ENCODE measurements around the gene ETV3L. TPM values are rescaled to one million over a fixed set of nuclear protein-coding genes. Genes with fewer than 3 reads are reported as not detected.
"Not testable (repeated sequence)": the region's sequence is repeated elsewhere in the genome, so short reads cannot be mapped to it uniquely, and the experiment has no call there.

The ETV3L gene
- total RNA-seq, 2 experiments from 2014 or later = not detected

DNA sequence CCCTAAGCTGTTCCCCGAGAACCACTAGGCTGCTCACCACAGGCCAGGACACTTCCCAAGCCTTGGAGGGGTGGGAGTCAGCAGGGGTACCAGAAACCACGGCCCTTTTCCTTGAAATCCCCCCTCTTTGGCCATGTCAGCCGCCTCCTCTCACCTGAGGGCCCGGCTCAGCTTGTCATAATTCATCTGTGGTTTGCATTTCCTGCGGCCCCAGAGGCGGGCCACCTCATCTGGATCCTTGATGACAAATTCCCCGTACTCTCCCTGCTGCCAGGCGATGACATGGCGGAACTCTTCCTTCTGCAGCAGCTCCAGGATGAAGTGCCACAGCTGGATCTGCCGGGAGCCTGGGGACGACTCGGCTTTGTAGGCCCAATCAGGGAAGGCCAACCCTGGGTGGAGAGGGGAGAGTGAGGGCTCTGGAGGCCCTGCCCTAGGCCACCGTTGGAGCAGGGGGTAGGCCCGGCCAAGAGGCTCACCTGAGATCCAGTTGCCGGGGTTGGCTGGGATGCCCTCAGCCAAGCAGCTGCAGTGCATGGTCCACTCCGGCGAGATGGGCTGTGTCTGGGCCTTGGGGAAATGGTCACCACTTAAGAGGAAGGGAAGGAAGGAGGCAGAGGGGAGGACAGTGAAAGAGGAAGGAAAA is 498 bp downstream of the ETV3L start:
- H3K9me3 Mint-ChIP-seq (ENCODE audit: insufficient read depth); H3K4me1 Mint-ChIP-seq (ENCODE audit: low read depth); H3K4me3 Mint-ChIP-seq; ATAC-seq; DNase-seq; H3K27ac Mint-ChIP-seq; POLR2A ChIA-PET; H3K36me3 Mint-ChIP-seq (ENCODE audit: low read depth): not testable (repeated sequence)
- H3K27me3 Mint-ChIP-seq (ENCODE audit: low read depth) = peaks cover 13% of the 10 kb centered on the region
- CTCF ChIA-PET = interaction anchor here (1.0 to 1.5 kb wide), 3 partner anchors 9 to 58 kb away, joined by 3 to 11 read pairs (median 4); no protein-coding TSS in a partner anchor

DNA sequence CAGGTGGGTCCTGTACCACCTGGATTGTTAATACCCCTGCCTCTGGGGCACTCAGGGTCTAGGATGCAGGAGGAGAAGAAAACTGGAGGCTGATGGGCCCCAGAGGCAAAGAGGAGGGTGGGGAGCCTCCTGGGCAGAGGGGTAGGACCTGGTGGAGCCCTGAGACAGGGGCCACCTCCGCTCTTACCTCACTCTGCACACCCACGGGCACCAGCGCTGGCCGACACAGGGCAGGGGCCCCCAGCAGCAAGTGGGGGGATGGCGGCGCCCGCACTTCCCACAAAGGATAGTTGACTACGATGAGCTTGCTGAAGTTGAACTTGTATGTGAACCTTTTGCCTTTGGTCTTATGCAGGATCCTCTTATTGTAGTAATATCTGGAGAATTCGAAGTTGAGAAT is 1.1 kb downstream of the ETV3L start:
- Mint-ChIP-seq H3K4me1 (ENCODE audit: low read depth) (peaks cover 3% of the 10 kb centered on the region), H3K27ac (no peak overlapping the region), H3K9me3 (ENCODE audit: insufficient read depth) (no peaks in the 10 kb centered on the region), H3K4me3 (no peak overlapping the region), H3K27me3 (ENCODE audit: low read depth) (peaks cover 10% of the 10 kb centered on the region), H3K36me3 (ENCODE audit: low read depth) (no peaks in the 10 kb centered on the region)
- DNase-seq = no peak
- no peak for ATAC-seq
- POLR2A ChIA-PET = no interaction called here
- CTCF ChIA-PET = interaction anchor here (1.5 kb wide), 2 partner anchors 8 to 58 kb away, joined by 4 to 11 read pairs; no protein-coding TSS in a partner anchor

DNA sequence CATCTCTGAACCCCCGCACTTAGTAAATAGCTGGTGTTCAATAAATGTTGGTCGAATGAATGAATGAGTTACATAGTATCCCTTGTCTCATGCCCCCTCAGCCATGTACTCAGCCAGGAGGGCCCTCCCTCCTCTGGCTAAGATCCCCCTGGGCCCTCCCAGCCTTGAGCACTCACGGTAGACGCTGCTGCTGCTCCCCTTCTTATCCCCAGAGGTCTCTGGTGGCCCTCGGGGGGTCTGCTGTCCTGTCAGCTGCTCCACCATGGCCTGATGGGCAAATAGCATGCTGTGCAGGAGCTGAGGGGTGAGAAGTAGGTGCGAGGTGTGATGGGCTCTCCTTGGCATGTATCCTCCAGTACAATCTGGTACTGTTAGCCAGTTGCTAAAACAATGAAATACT is 1.9 kb downstream of the ETV3L start:
- POLR2A ChIA-PET = no interaction called here
- no peak for ATAC-seq
- Mint-ChIP-seq H3K36me3 (ENCODE audit: low read depth) (no peaks in the 10 kb centered on the region), H3K9me3 (ENCODE audit: insufficient read depth) (no peaks in the 10 kb centered on the region), H3K4me3 (no peak overlapping the region), H3K27ac (no peak overlapping the region), H3K27me3 (ENCODE audit: low read depth) (peaks cover 6% of the 10 kb centered on the region), H3K4me1 (ENCODE audit: low read depth) (peaks cover 3% of the 10 kb centered on the region)
- CTCF ChIA-PET = interaction anchor here (1.2 to 3.6 kb wide), 2 partner anchors 10 to 59 kb away, joined by 3 to 16 read pairs; no protein-coding TSS in a partner anchor
- DNase-seq = no peak

DNA sequence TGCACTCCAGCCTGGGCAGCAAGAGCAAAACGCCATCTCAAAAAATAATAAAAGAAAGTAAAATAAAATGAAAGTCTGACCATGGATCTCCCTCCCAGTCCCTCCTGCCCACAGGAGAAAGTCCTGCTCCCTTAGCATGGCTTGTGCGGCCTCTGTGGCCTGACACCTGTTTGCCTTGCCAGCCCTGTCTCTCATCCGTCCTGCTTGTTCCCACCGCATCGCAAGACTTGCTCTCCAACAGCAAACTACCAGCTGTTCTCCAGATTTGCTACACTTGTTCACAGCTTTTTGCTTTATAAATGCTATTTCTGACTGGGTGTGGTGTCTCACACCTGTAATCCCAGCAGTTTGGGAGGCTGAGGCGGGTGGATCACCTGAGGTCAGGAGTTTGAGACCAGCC is 2.7 kb downstream of the ETV3L start:
- no peak for ATAC-seq
- no peaks in the 10 kb centered on the region for H3K36me3 Mint-ChIP-seq (ENCODE audit: low read depth)

DNA sequence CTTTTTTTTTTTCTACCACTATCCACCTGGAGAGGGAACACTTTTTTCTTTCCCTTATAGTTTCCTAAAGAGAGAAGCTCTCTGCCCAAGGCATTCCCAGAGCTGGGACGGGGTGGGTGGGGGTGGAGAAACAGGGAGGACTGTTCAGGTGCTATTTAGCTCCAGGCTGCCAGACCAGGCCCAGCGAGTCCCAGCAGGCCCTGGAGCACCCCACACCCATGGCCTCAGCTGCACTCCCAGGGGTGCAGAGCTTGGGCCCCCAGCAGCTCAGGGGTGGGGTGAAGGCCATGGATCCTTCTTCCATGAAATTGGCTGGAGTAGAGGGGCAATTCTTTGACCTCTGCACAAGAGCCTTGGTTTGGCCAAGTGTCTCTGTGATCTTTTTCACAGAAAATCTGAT is 4.1 kb downstream of the ETV3L start:
- Mint-ChIP-seq H3K4me3 (no peak overlapping the region), H3K9me3 (ENCODE audit: insufficient read depth) (no peaks in the 10 kb centered on the region), H3K36me3 (ENCODE audit: low read depth) (no peaks in the 10 kb centered on the region), H3K27ac (no peak overlapping the region), H3K4me1 (ENCODE audit: low read depth) (peaks cover 3% of the 10 kb centered on the region), H3K27me3 (ENCODE audit: low read depth) (peaks cover 2% of the 10 kb centered on the region)
- DNase-seq (no peak), ATAC-seq (no peak)
- ChIA-PET POLR2A (no interaction called here), CTCF (interaction anchor here (3.6 kb wide), 1 partner anchor 61 kb away, joined by 16 read pairs; no protein-coding TSS in a partner anchor)

More for the DNA sequence above, 2.7 kb downstream of the ETV3L start:
- Mint-ChIP-seq H3K4me1 (ENCODE audit: low read depth) (peaks cover 3% of the 10 kb centered on the region), H3K27ac (no peak overlapping the region), H3K9me3 (ENCODE audit: insufficient read depth) (no peaks in the 10 kb centered on the region), H3K27me3 (ENCODE audit: low read depth) (peaks cover 2% of the 10 kb centered on the region), H3K4me3 (no peak overlapping the region)
- CTCF ChIA-PET = interaction anchor here (1.2 to 3.6 kb wide), 2 partner anchors 9 to 60 kb away, joined by 3 to 16 read pairs; no protein-coding TSS in a partner anchor
- no peak for DNase-seq
- POLR2A ChIA-PET = no interaction called here

DNA sequence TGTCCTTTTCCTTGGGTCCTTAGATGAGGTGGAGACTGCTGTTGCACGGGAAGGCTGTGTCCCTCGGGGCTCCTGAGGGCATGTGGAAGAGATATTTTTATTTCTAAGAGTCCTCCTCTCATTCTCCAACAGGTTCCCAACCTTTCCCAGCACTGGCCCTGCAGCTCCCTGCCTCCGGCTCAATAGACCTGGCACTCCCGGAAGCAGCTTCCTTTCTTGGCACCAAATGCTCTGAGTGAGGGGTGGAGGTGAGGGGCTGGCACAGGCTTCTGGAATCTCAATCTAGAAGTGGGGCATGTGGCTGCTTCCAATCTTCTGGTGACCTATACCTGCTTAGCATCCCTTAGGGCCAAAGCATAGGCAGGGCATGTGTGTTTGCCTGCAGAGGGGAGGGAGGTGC is 4.5 kb downstream of the ETV3L start:
- POLR2A ChIA-PET = no interaction called here
- H3K36me3 Mint-ChIP-seq (ENCODE audit: low read depth) = no peaks in the 10 kb centered on the region
- CTCF ChIA-PET = interaction anchor here (3.6 kb wide), 1 partner anchor 62 kb away, joined by 16 read pairs; no protein-coding TSS in a partner anchor

DNA sequence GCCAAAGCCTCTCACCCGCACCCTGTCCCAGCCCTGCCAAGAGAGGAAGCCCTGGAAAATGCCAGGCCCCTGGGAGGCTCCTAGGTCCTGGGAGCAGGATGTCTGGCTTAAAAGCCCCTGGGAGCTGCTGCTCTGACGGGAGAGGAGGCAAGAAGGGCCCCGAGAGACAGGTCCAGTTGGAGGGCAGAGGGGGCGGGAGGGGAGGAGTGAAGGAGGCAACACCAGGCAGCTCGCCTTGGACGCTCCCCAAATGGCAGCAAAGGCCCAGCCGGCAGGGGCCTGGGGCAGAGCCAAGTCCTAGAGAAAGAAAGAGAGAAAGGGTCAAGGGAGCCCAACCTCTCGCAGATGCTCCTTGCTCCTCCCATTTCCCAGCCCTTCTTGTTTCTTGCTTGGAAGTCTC is 6.8 kb downstream of the ETV3L start:
- ChIA-PET POLR2A (no interaction called here), CTCF (interaction anchor here (1.9 kb wide), 1 partner anchor 68 kb away, joined by 4 read pairs; no protein-coding TSS in a partner anchor)
- no peak overlapping the region for H3K27ac Mint-ChIP-seq
- no peaks in the 10 kb centered on the region for H3K9me3 Mint-ChIP-seq (ENCODE audit: insufficient read depth)
- peaks cover 2% of the 10 kb centered on the region for H3K27me3 Mint-ChIP-seq (ENCODE audit: low read depth)
- no peaks in the 10 kb centered on the region for H3K4me1 Mint-ChIP-seq (ENCODE audit: low read depth)
- ATAC-seq = no peak
- DNase-seq = no peak
- H3K36me3 Mint-ChIP-seq (ENCODE audit: low read depth) = no peaks in the 10 kb centered on the region
- H3K4me3 Mint-ChIP-seq = no peak overlapping the region

More for the DNA sequence above, 4.5 kb downstream of the ETV3L start:
- no peak overlapping the region for H3K27ac Mint-ChIP-seq
- H3K4me3 Mint-ChIP-seq = no peak overlapping the region
- DNase-seq (no peak), ATAC-seq (no peak)
- peaks cover 3% of the 10 kb centered on the region for H3K4me1 Mint-ChIP-seq (ENCODE audit: low read depth)
- H3K27me3 Mint-ChIP-seq (ENCODE audit: low read depth) = peaks cover 2% of the 10 kb centered on the region
- H3K9me3 Mint-ChIP-seq (ENCODE audit: insufficient read depth) = no peaks in the 10 kb centered on the region

DNA sequence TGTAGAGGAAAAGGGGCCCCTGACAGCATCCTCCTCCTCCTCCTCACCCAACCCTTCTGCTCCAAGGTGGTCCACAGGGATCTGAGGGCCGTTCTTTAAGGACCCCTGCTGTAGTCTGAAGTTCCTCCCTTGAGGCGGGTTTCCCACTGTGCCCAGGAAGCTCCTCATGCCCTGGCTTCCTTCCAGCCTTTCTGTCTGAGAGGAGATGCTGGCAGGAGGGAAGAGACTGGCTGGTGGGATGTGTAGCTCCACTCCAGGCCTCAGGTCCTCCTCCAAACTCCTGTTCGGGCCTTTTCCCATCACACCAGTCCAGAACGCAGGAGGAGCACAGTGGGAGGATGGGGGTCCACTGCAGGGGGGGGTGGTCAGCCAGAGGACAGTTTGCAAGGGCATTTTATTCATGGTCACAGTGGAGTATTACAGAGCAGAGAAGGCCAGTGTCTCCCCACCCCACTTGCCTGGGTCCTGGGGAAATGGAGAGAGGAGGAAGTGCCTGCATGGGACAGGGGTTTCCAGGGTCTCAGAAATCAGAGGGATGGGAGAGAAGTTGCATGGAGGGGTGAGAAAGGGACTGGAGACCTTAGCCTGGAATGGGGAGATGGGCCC is 7.8 kb downstream of the ETV3L start:
- no peak overlapping the region for H3K4me3 Mint-ChIP-seq
- H3K27me3 Mint-ChIP-seq (ENCODE audit: low read depth) = peaks cover under 1% of the 10 kb centered on the region
- no peaks in the 10 kb centered on the region for H3K36me3 Mint-ChIP-seq (ENCODE audit: low read depth)
- no peaks in the 10 kb centered on the region for H3K4me1 Mint-ChIP-seq (ENCODE audit: low read depth)
- no peak overlapping the region for H3K27ac Mint-ChIP-seq
- ATAC-seq = no peak
- no peak for DNase-seq
- CTCF ChIA-PET = interaction anchor here (1.9 to 8.8 kb wide), 7 partner anchors 11 to 70 kb away, joined by 18 to 470 read pairs (median 42); no protein-coding TSS in a partner anchor
- POLR2A ChIA-PET = no interaction called here
- H3K9me3 Mint-ChIP-seq (ENCODE audit: insufficient read depth) = no peaks in the 10 kb centered on the region

DNA sequence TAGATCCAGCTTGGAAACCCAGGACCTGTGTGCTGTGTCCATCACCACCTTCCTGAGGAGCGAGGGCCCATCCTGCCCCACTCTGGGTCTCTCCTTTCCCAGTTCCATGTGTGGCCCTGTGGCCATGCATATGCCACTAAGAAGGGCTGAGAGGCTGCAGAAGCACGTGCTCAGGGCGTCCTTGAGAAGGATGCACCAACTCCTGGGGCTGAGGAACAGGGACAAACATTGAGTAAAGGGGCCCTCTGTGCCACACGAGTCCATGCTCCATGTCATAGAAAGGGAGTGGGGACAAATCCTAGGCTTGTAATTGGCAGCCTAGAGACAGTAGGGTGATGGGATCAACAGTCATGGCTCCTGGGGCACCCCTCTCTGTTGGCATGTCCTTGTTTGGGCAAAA is 8.4 kb downstream of the ETV3L start:
- Mint-ChIP-seq H3K4me1 (ENCODE audit: low read depth) (no peaks in the 10 kb centered on the region), H3K4me3 (no peak overlapping the region), H3K27me3 (ENCODE audit: low read depth) (no peaks in the 10 kb centered on the region), H3K36me3 (ENCODE audit: low read depth) (no peaks in the 10 kb centered on the region), H3K9me3 (ENCODE audit: insufficient read depth) (no peaks in the 10 kb centered on the region), H3K27ac (no peak overlapping the region)
- POLR2A ChIA-PET = interaction anchor here (1.6 kb wide), 1 partner anchor 65 kb away, joined by 18 read pairs; no protein-coding TSS in a partner anchor
- DNase-seq (no peak), ATAC-seq (no peak)
- CTCF ChIA-PET = interaction anchor here (1.6 to 8.8 kb wide), 11 partner anchors 8 to 70 kb away, joined by 4 to 470 read pairs (median 27); partner anchors contain the start of gene ETV3L

DNA sequence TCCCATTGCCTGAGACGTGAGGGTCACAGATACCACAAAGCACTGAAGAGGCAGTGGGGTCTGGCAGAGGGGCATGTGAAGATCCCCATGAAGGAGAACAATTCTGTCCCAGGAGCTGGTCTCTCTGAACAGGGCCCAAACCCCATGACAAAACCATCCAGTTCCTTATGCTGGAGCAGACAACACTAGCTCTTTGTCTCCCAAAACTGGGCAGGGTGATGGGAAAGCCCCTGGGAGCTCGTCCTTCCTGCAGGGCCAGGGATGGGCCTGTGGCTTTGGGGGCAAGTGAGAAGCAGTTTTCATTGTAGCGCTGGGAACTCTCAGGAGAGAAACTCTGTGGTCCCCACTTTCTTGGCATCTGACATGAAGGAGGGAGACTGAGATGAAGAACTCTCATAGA is 8.8 kb downstream of the ETV3L start:
- no peak overlapping the region for H3K4me3 Mint-ChIP-seq
- no peaks in the 10 kb centered on the region for H3K36me3 Mint-ChIP-seq (ENCODE audit: low read depth)
- POLR2A ChIA-PET = interaction anchor here (1.6 kb wide), 1 partner anchor 65 kb away, joined by 18 read pairs; no protein-coding TSS in a partner anchor
- CTCF ChIA-PET = interaction anchor here (0.6 to 8.8 kb wide), 22 partner anchors 8 to 573 kb away, joined by 3 to 470 read pairs (median 10); partner anchors contain the start of genes ETV3 and ETV3L
- H3K27ac Mint-ChIP-seq = no peak overlapping the region
- no peaks in the 10 kb centered on the region for H3K27me3 Mint-ChIP-seq (ENCODE audit: low read depth)
- DNase-seq = no peak
- H3K4me1 Mint-ChIP-seq (ENCODE audit: low read depth) = no peaks in the 10 kb centered on the region
- no peaks in the 10 kb centered on the region for H3K9me3 Mint-ChIP-seq (ENCODE audit: insufficient read depth)
- ATAC-seq = no peak

DNA sequence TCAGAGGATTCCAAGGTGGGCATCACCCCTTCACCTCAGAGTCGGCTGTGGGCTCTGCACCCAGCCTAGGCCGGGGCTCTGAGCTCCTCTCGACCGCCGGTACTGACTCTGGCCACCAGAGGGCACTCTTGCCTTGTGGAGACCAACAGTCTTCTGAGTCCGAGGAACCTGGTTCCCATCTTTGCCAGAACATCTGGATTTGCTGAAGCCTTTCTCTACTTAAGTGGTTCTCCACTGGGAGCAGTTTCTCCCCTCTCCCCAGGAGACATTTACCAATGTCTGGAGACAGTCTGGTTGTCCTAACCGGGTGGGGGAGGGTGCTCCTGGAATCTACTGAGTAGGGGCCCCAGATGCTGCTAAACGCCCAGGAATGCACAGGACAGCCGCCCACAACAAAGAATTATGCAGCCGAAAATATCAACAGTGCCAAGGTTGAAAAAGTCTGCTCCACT is 9.4 kb downstream of the ETV3L start:
- DNase-seq (peak; percentile 89), ATAC-seq (peak; percentile 94)
- CTCF ChIA-PET = interaction anchor here (0.6 to 8.8 kb wide), 31 partner anchors 9 to 574 kb away, joined by 3 to 470 read pairs (median 7); partner anchors contain the start of genes ETV3 and ETV3L
- Mint-ChIP-seq H3K36me3 (ENCODE audit: low read depth) (no peaks in the 10 kb centered on the region), H3K4me3 (no peak overlapping the region), H3K9me3 (ENCODE audit: insufficient read depth) (no peaks in the 10 kb centered on the region), H3K27ac (no peak overlapping the region), H3K4me1 (ENCODE audit: low read depth) (no peaks in the 10 kb centered on the region), H3K27me3 (ENCODE audit: low read depth) (no peaks in the 10 kb centered on the region)
- POLR2A ChIA-PET = interaction anchor here (1.6 kb wide), 1 partner anchor 66 kb away, joined by 18 read pairs; no protein-coding TSS in a partner anchor
